GM12878 (cell line): Measurements from ENCODE around the gene UBAP1.

Experiments
- BCL11A ChIP-seq: IDR thresholded peaks from 2 replicates; pipeline ENCODE4 v1.6.1; 2011; ENCODE audit warnings: low read depth, low read length
- CEBPZ ChIP-seq: fragments of 150-350 bp; IDR thresholded peaks from 2 replicates; pipeline ENCODE4 v1.6.1; 2016; ENCODE audit warnings: low read depth, low read length
- CREB1 ChIP-seq: IDR thresholded peaks from 2 replicates; pipeline ENCODE4 v1.6.1; 2012; ENCODE audit warnings: low read depth, mild to moderate bottlenecking, inconsistent platforms
- CTCF ChIP-seq, 3 experiments: IDR thresholded peaks in 2 of 3; conservative IDR thresholded peaks in 1 of 3; 2 replicates each; pipeline ENCODE4 v1.5.1; 2011; ENCODE audit warnings: low read depth in 3 of 3, low read length in 3 of 3, mild to moderate bottlenecking in 3 of 3, control low read depth in 2 of 3, moderate library complexity in 2 of 3, inconsistent platforms in 1 of 3, mixed read lengths in 1 of 3; ENCODE audit not compliant: control insufficient read depth in 2 of 3, insufficient read depth in 1 of 3; ENCODE audit errors: extremely low read depth in 1 of 3
- EZH2 ChIP-seq: IDR thresholded peaks from 2 replicates; pipeline ENCODE4 v1.6.1; 2012; ENCODE audit warnings: low read depth, mild to moderate bottlenecking, control low read depth, inconsistent platforms, low read length, borderline replicate concordance; ENCODE audit not compliant: control insufficient read depth
- MTA2 ChIP-seq: fragments of 450-650 bp; IDR thresholded peaks from 2 replicates; pipeline ENCODE4 v1.6.1; 2016; ENCODE audit warnings: low read depth, mild to moderate bottlenecking, moderate library complexity
- POLR2AphosphoS5 ChIP-seq: IDR thresholded peaks from 2 replicates; pipeline ENCODE4 v1.6.1; 2011; ENCODE audit warnings: mild to moderate bottlenecking, low read length, inconsistent platforms
- USF1 ChIP-seq: IDR thresholded peaks from 2 replicates; pipeline ENCODE4 v1.6.1; 2011; ENCODE audit warnings: borderline replicate concordance, low read depth, mild to moderate bottlenecking, moderate library complexity, mixed read lengths, low read length; ENCODE audit not compliant: insufficient read depth; ENCODE audit errors: extremely low read length
- ZZZ3 ChIP-seq: IDR thresholded peaks from 2 replicates; pipeline ENCODE4 v1.6.1; 2011; ENCODE audit warnings: low read depth; ENCODE audit not compliant: control insufficient read depth, insufficient read length
- TF ChIP-seq, protein P1 (sequence below): IDR thresholded peaks from 2 replicates; pipeline ENCODE4 v1.6.1; 2011; ENCODE audit warnings: borderline replicate concordance, low read depth, mild to moderate bottlenecking, moderate library complexity, low read length; ENCODE audit not compliant: insufficient read depth, poor library complexity, severe bottlenecking

DNA sequence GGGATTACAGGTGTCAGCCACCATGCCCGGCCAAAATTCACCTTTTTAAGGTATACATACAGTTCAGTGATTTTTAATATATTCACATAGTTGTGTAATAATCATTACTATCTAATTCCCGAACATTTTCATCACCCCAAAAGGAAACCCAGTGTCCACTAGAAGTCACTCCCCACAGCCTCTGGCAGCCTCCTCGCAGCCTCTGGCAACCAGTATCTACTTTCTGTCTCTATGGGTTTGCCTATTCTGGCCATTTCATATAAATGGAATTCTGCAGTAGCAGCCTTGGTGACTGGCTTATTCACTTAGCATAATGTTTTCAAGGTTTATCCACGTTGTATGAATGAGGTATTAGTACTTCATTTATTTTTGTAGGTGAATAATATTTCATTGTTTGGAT lies 59.0 kb downstream of the UBAP1 start:
- TF ChIP-seq MTA2 = no peak
- TF ChIP-seq POLR2AphosphoS5 = no peak
- no peak for TF ChIP-seq CREB1
- TF ChIP-seq, protein P1, sequence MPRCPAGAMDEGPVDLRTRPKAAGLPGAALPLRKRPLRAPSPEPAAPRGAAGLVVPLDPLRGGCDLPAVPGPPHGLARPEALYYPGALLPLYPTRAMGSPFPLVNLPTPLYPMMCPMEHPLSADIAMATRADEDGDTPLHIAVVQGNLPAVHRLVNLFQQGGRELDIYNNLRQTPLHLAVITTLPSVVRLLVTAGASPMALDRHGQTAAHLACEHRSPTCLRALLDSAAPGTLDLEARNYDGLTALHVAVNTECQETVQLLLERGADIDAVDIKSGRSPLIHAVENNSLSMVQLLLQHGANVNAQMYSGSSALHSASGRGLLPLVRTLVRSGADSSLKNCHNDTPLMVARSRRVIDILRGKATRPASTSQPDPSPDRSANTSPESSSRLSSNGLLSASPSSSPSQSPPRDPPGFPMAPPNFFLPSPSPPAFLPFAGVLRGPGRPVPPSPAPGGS = no peak
- no peak for TF ChIP-seq CEBPZ
- TF ChIP-seq CTCF (IDR thresholded peaks at IDR 0.05 in 2 of 3, conservative IDR thresholded peaks at IDR 0.05 in 1 of 3; ENCODE audit: control insufficient read depth in 2 of 3, extremely low read depth in 1 of 3, insufficient read depth in 1 of 3, low read depth in 3 of 3, low read length in 3 of 3) = no peak
- no peak for TF ChIP-seq ZZZ3
- TF ChIP-seq EZH2 = no peak
- no peak for TF ChIP-seq BCL11A
- TF ChIP-seq USF1 = no peak
